Measurements from ENCODE around the gene CEACAM8. TPM values are rescaled to one million over a fixed set of nuclear protein-coding genes. Genes with fewer than 3 reads are reported as not detected.

CEACAM8 gene
- total and polyA plus RNA-seq, 8 donors = 0.14 to 2.6 (median 0.36) TPM

DNA sequence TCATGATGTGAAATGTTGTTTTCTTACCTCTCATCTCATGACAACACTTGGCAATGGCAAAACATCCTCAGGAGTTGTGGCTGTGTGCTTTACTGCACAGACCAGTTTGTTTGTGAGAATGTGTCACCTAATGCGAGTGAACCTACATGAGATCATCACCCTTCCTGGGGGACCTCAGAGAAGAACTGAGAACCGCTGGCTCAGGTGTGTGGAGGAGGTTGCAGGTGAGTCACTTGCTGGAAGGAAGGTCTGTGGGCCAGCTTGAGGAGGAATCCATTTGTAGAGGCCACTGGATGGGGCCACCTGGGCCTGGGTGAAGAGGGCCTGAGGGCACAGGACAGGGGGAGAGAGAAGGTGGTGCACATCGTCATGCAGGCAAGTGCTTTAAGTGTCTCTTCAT is 63.4 kb downstream of the CEACAM8 start:
- H3K9me3 ChIP-seq = no peaks in the 10 kb centered on the region
- peaks cover 4 to 30% of the 10 kb centered on the region in 2 donors for H3K4me1 ChIP-seq
- ATAC-seq = no peak
- no peaks in the 10 kb centered on the region for H3K36me3 ChIP-seq
- no peak overlapping the region for H3K27ac ChIP-seq
- DNase-seq = no peak
- no peak overlapping the region for H3K4me3 ChIP-seq
- TF ChIP-seq CTCF (IDR thresholded peaks at IDR 0.05) = no peak
- intact Hi-C loops (cut with DNase I) = no loop called here
- no peaks in the 10 kb centered on the region for H3K27me3 ChIP-seq

Other genes with a start within 250 kb of the CEACAM8 start
- 1 to 10 TPM; 1.2 to 3.2 TPM for gene CNFN, start 204.6 kb downstream of the CEACAM8 start, total RNA-seq
- gene CNFN, start 204.6 kb downstream of the CEACAM8 start, polyA plus RNA-seq (ENCODE audit: insufficient read length in 6 of 6) = under 1 TPM in 5 of 6 donors, not detected in 1; 0.32 to 0.97 (median 0.52) TPM
- 1 to 10 TPM; 4.0 to 5.9 TPM for gene LIPE, start 167.5 kb downstream of the CEACAM8 start, total RNA-seq
- gene LIPE, start 167.5 kb downstream of the CEACAM8 start, polyA plus RNA-seq (ENCODE audit: insufficient read length in 6 of 6) = 10 to 100 TPM in 3 of 6 donors, 1 to 10 TPM in 3; 8.8 to 11.0 (median 10.1) TPM
- gene CXCL17, start 152.0 kb downstream of the CEACAM8 start, total RNA-seq = 100 to 1,000 TPM; 162 to 257 TPM
- gene CXCL17, start 152.0 kb downstream of the CEACAM8 start, polyA plus RNA-seq (ENCODE audit: insufficient read length in 6 of 6) = 10 to 100 TPM in 4 of 6 donors, 1 to 10 TPM in 2; 8.5 to 18.0 (median 13.1) TPM
- gene CEACAM1, start 66.4 kb downstream of the CEACAM8 start, total RNA-seq = 10 to 100 TPM; 12.4 to 24.0 TPM
- 1 to 10 TPM; 5.6 to 7.9 (median 6.6) TPM for gene CEACAM1, start 66.4 kb downstream of the CEACAM8 start, polyA plus RNA-seq (ENCODE audit: insufficient read length in 6 of 6)
- gene PSG3, start 145.6 kb upstream of the CEACAM8 start, total RNA-seq = not detected
- under 1 TPM in 3 of 6 donors, not detected in 3; 0.10 to 0.73 (median 0.14) TPM for gene PSG3, start 145.6 kb upstream of the CEACAM8 start, polyA plus RNA-seq (ENCODE audit: insufficient read length in 6 of 6)
- gene PSG8, start 170.8 kb upstream of the CEACAM8 start, total RNA-seq = not detected
- gene PSG8, start 170.8 kb upstream of the CEACAM8 start, polyA plus RNA-seq (ENCODE audit: insufficient read length in 6 of 6) = under 1 TPM in 3 of 6 donors, not detected in 3; 0.08 to 0.21 (median 0.15) TPM